Loucy (cell line): ENCODE measurements around the gene KCNMA1.

Experiments
- H2AFZ ChIP-seq: fragments of 200-600 bp; sonication (generic); 2 replicates; pipeline ENCODE4 v1.6.0; 2016; ENCODE audit warnings: antibody characterized with exemption, mild to moderate bottlenecking, low read length, moderate library complexity
- H3F3A ChIP-seq: fragments of 200-600 bp; 2 replicates; pipeline ENCODE4 v1.6.0; 2016; ENCODE audit warnings: antibody characterized with exemption, low read depth, mild to moderate bottlenecking
- H3K27me3 ChIP-seq: fragments of 200-600 bp; sonication (generic); 2 replicates; pipeline ENCODE4 v1.6.1; 2014; ENCODE audit warnings: low read length, mild to moderate bottlenecking; ENCODE audit not compliant: insufficient read depth, poor library complexity, severe bottlenecking
- H3K36me3 ChIP-seq: fragments of 200-600 bp; sonication (generic); 2 replicates; pipeline ENCODE4 v1.6.1; 2016; ENCODE audit warnings: low read length; ENCODE audit not compliant: insufficient read depth
- H3K4me1 ChIP-seq: fragments of 200-600 bp; sonication (generic); 2 replicates; pipeline ENCODE4 v1.5.1; 2014; ENCODE audit warnings: low read length, mild to moderate bottlenecking; ENCODE audit not compliant: insufficient read depth, poor library complexity, severe bottlenecking
- H3K4me2 ChIP-seq: fragments of 200-600 bp; sonication (generic); 2 replicates; pipeline ENCODE4 v1.6.0; 2014; ENCODE audit warnings: antibody characterized with exemption, low read length, low read depth, mild to moderate bottlenecking; ENCODE audit not compliant: poor library complexity, severe bottlenecking
- H3K4me3 ChIP-seq: fragments of 200-600 bp; sonication (generic); 2 replicates; pipeline ENCODE4 v1.5.1; 2014; ENCODE audit warnings: low read length, mild to moderate bottlenecking, mixed read lengths; ENCODE audit not compliant: poor library complexity, severe bottlenecking
- H3K79me2 ChIP-seq: fragments of 200-600 bp; sonication (generic); 2 replicates; pipeline ENCODE4 v1.6.1; 2014; ENCODE audit warnings: low read length; ENCODE audit not compliant: insufficient read depth
- H3K9ac ChIP-seq: fragments of 200-600 bp; sonication (generic); 2 replicates; pipeline ENCODE4 v1.6.0; 2014; ENCODE audit warnings: mild to moderate bottlenecking, low read depth, low read length, moderate library complexity; ENCODE audit not compliant: poor library complexity, severe bottlenecking
- H3K9me2 ChIP-seq: fragments of 200-600 bp; sonication (generic); replicated peaks from 2 replicates; pipeline ENCODE4 v1.6.1; 2016; ENCODE audit warnings: low read depth, low read length, mixed read lengths
- H3K9me3 ChIP-seq: fragments of 200-600 bp; sonication (generic); 2 replicates; pipeline ENCODE4 v1.6.1; 2014; ENCODE audit warnings: mild to moderate bottlenecking, antibody characterized with exemption, low read length, low read depth; ENCODE audit not compliant: insufficient read depth
- H4K20me1 ChIP-seq: fragments of 200-600 bp; sonication (generic); 2 replicates; pipeline ENCODE4 v1.6.0; 2014; ENCODE audit warnings: antibody characterized with exemption, low read length, mild to moderate bottlenecking; ENCODE audit not compliant: insufficient read depth, poor library complexity, severe bottlenecking
- CTCF ChIP-seq: fragments of 200-600 bp; sonication (generic); conservative IDR thresholded peaks from 2 replicates; pipeline ENCODE4 v1.5.1; 2014; ENCODE audit warnings: mild to moderate bottlenecking, antibody characterized with exemption, low read length
- EZH2phosphoT487 ChIP-seq: fragments of 200-600 bp; IDR thresholded peaks from 2 replicates; pipeline ENCODE4 v1.6.1; 2018; ENCODE audit warnings: antibody characterized with exemption, mild to moderate bottlenecking, moderate library complexity, borderline replicate concordance

The KCNMA1 gene

GRCh38 chr10:77117501-77117900 is 520.1 kb downstream of the KCNMA1 start:
- no peak for TF ChIP-seq EZH2phosphoT487
- TF ChIP-seq CTCF, result no peak
- Histone ChIP-seq H3K4me2 (no peak overlapping the region), H3K9me3 (no peaks in the 10 kb centered on the region), H3K79me2 (no peaks in the 10 kb centered on the region), H3K4me1 (peaks cover 15% of the 10 kb centered on the region), H3K9ac (no peak overlapping the region), H3K4me3 (no peak overlapping the region), H4K20me1 (no peaks in the 10 kb centered on the region), H2AFZ (no peak overlapping the region), H3K36me3 (no peaks in the 10 kb centered on the region), H3K9me2 (no peaks in the 10 kb centered on the region), H3F3A (no peaks in the 10 kb centered on the region), H3K27me3 (no peaks in the 10 kb centered on the region)

- no peak overlapping the region for H2AFZ ChIP-seq
- no peak overlapping the region for H3K4me2 ChIP-seq
- no peaks in the 10 kb centered on the region for H3K79me2 ChIP-seq
- no peaks in the 10 kb centered on the region for H3K36me3 ChIP-seq
- H3K9ac ChIP-seq, result no peak overlapping the region
- H3K9me2 ChIP-seq, result no peaks in the 10 kb centered on the region
- H4K20me1 ChIP-seq, result no peaks in the 10 kb centered on the region
- H3K27me3 ChIP-seq, result no peaks in the 10 kb centered on the region
- no peaks in the 10 kb centered on the region for H3K9me3 ChIP-seq
- H3K4me1 ChIP-seq, result peaks cover 15% of the 10 kb centered on the region
- no peak overlapping the region for H3K4me3 ChIP-seq
- no peaks in the 10 kb centered on the region for H3F3A ChIP-seq
- no peak for TF ChIP-seq CTCF
- TF ChIP-seq EZH2phosphoT487, result no peak
Measured at GRCh38 chr10:77116904-77117303, 520.7 kb downstream of the KCNMA1 start.

GRCh38 chr10:77114181-77114821 is 523.3 kb downstream of the KCNMA1 start:
- Histone ChIP-seq H3K9ac (no peak overlapping the region), H3F3A (no peaks in the 10 kb centered on the region), H4K20me1 (no peaks in the 10 kb centered on the region), H3K4me1 (peaks cover 31% of the 10 kb centered on the region), H2AFZ (no peak overlapping the region), H3K27me3 (no peaks in the 10 kb centered on the region), H3K4me3 (no peak overlapping the region), H3K4me2 (no peak overlapping the region), H3K9me2 (no peaks in the 10 kb centered on the region), H3K79me2 (no peaks in the 10 kb centered on the region), H3K36me3 (no peaks in the 10 kb centered on the region), H3K9me3 (no peaks in the 10 kb centered on the region)
- TF ChIP-seq EZH2phosphoT487 (no peak), CTCF (no peak)
